ENCODE measurements around the gene XRN1. TPM values are rescaled to one million over a fixed set of nuclear protein-coding genes. Genes with fewer than 3 reads are reported as not detected.

The XRN1 gene
- total RNA-seq, 3 donors from 2014 or later (not counting 1 experiment from before 2014, with no cell fraction given), result 116 to 141 (median 128) TPM

DNA sequence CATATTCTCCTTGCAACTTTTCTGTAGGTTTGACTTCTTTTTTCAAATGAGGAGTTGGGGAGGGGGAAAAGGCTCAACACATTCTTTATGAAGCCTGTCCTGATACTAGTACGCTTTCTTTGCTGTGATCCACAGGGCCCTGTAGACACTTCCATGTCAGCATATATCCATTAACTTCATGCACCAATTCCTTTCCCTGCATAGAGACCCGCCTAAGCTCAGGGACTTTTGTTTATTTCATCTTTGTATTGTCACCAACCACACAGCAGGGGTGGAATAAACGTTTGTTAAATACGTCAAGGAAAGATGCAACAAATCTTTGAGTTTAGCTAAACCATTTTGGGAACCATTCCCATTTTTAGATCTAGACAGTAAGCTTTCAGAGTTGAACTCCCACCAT is 179.4 kb downstream of the XRN1 start:
- peak overlapping the region; percentile 83 to 87 for H3K27ac Mint-ChIP-seq
- DNase-seq, result no peak
- H3K27me3 Mint-ChIP-seq (ENCODE audit: low read depth in 2 of 2), result no peaks in the 10 kb centered on the region
- no peak for TF ChIP-seq CTCF (IDR thresholded peaks at IDR 0.05)
- no peak overlapping the region for H3K4me3 Mint-ChIP-seq
- H3K4me1 ChIP-seq (ENCODE audit: control insufficient read depth, insufficient read depth, low read length), result peaks cover 32% of the 10 kb centered on the region
- H3K4me1 Mint-ChIP-seq, result peaks cover 55 to 82% of the 10 kb centered on the region in 2 donors
- H3K27ac ChIP-seq (ENCODE audit: low read length), result peak overlapping the region; percentile 83
- H3K36me3 ChIP-seq (ENCODE audit: control insufficient read depth, insufficient read depth, low read length), result no peaks in the 10 kb centered on the region
- H3K9me3 Mint-ChIP-seq, result peaks cover 0 to 3% of the 10 kb centered on the region in 2 donors
- no peaks in the 10 kb centered on the region for H3K9me3 ChIP-seq (ENCODE audit: control insufficient read depth, insufficient read depth, low read length)
- WGBS (ENCODE audit: insufficient coverage), result 92% methylated on average over 4 of the region's 4 CpGs
- peaks cover 14% of the 10 kb centered on the region for H3K36me3 Mint-ChIP-seq
- no peak overlapping the region for H3K4me3 ChIP-seq (ENCODE audit: low read length)
- ATAC-seq, result no peak
- H3K27me3 ChIP-seq (ENCODE audit: control insufficient read depth, insufficient read depth, low read length), result no peaks in the 10 kb centered on the region
- intact Hi-C loops (cut with micrococcal nuclease), result no loop called here

GRCh38 chr3:142267269-142267668 is 180.6 kb downstream of the XRN1 start:
- Mint-ChIP-seq H3K4me1 (peaks cover 52 to 78% of the 10 kb centered on the region in 2 donors), H3K9me3 (no peaks in the 10 kb centered on the region), H3K4me3 (no peak overlapping the region), H3K27me3 (ENCODE audit: low read depth in 2 of 2) (no peaks in the 10 kb centered on the region), H3K36me3 (peaks cover 9% of the 10 kb centered on the region), H3K27ac (peak overlapping the region; percentile 1 to 83)
- ATAC-seq (no peak), DNase-seq (no peak)
- H3K9me3 ChIP-seq (ENCODE audit: control insufficient read depth, insufficient read depth, low read length), result no peaks in the 10 kb centered on the region
- no peak overlapping the region for H3K4me3 ChIP-seq (ENCODE audit: low read length)
- WGBS (ENCODE audit: insufficient coverage), result 86% methylated on average over 1 of the region's 2 CpGs
- H3K36me3 ChIP-seq (ENCODE audit: control insufficient read depth, insufficient read depth, low read length), result no peaks in the 10 kb centered on the region
- peaks cover 30% of the 10 kb centered on the region for H3K4me1 ChIP-seq (ENCODE audit: control insufficient read depth, insufficient read depth, low read length)
- TF ChIP-seq CTCF (IDR thresholded peaks at IDR 0.05), result no peak
- peak overlapping the region; percentile 11 for H3K27ac ChIP-seq (ENCODE audit: low read length)
- no peaks in the 10 kb centered on the region for H3K27me3 ChIP-seq (ENCODE audit: control insufficient read depth, insufficient read depth, low read length)
- intact Hi-C loops (cut with micrococcal nuclease), result no loop called here

DNA sequence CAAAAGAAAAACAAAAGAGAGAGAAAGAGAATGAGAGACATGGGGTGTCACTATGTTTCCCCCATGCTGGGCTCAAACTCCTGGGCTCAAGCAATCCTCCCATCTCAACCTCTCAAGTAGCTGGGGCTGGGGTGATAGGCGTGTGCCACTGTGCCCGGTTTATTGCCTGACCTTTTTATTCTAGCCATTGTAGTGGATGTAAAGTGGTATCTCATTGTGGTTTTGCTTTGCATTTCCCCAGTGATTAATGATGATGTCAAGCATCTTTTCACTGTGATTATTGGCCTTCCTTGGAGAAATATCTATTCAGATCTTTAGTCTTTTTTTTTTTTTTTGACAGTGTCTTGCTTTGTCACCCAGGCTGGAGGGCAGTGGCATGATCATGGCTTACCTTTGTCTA is 184.7 kb downstream of the XRN1 start:
- H3K4me1 Mint-ChIP-seq, result peaks cover 15 to 48% of the 10 kb centered on the region in 2 donors

More for the DNA sequence above, 184.7 kb downstream of the XRN1 start:
- 33% methylated on average over 1 of the region's 2 CpGs for WGBS (ENCODE audit: insufficient coverage)
- Mint-ChIP-seq H3K36me3 (peaks cover 9% of the 10 kb centered on the region), H3K27me3 (ENCODE audit: low read depth in 2 of 2) (no peaks in the 10 kb centered on the region), H3K27ac (peak overlapping the region; percentile 4 to 16), H3K4me3 (no peak overlapping the region), H3K9me3 (no peaks in the 10 kb centered on the region)
- TF ChIP-seq CTCF (IDR thresholded peaks at IDR 0.05), result no peak
- Histone ChIP-seq H3K36me3 (ENCODE audit: control insufficient read depth, insufficient read depth, low read length) (no peaks in the 10 kb centered on the region), H3K4me1 (ENCODE audit: control insufficient read depth, insufficient read depth, low read length) (peaks cover 8% of the 10 kb centered on the region), H3K27me3 (ENCODE audit: control insufficient read depth, insufficient read depth, low read length) (no peaks in the 10 kb centered on the region), H3K27ac (ENCODE audit: low read length) (no peak overlapping the region), H3K4me3 (ENCODE audit: low read length) (no peak overlapping the region), H3K9me3 (ENCODE audit: control insufficient read depth, insufficient read depth, low read length) (no peaks in the 10 kb centered on the region)
- intact Hi-C loops (cut with micrococcal nuclease), result no loop called here
- no peak for DNase-seq
- ATAC-seq, result peak; percentile 34 to 75 (median 40)
